ENCODE data around the gene LARGE2.

- TF ChIP-seq ZBTB6 (tag by site-specific recombination; IDR thresholded peaks at IDR 0.05) = no peak
- TF ChIP-seq ZNF707 (tag by site-specific recombination; IDR thresholded peaks at IDR 0.05) = no peak
- TF ChIP-seq CTCF (tag by site-specific recombination; IDR thresholded peaks at IDR 0.05) = no peak
- no peak for TF ChIP-seq YY1 (tag by site-specific recombination; IDR thresholded peaks at IDR 0.05)
- TF ChIP-seq ZNF324 (tag by site-specific recombination; IDR thresholded peaks at IDR 0.05) = no peak
- TF ChIP-seq ZBTB7A (tag by site-specific recombination; IDR thresholded peaks at IDR 0.05; ENCODE audit: low read depth) = no peak
- no peak for TF ChIP-seq ZNF114 (tag by site-specific recombination; IDR thresholded peaks at IDR 0.05)
- no peak for TF ChIP-seq TCF7L2 (IDR thresholded peaks at IDR 0.05; ENCODE audit: borderline replicate concordance, low read depth, low read length)
- TF ChIP-seq AEBP2 (tag by site-specific recombination; IDR thresholded peaks at IDR 0.05; ENCODE audit: borderline replicate concordance) = no peak
- TF ChIP-seq ZNF274 (IDR thresholded peaks at IDR 0.05; ENCODE audit: low read length) = no peak
- no peak for TF ChIP-seq ZNF274 (tag by site-specific recombination; IDR thresholded peaks at IDR 0.05; ENCODE audit: borderline replicate concordance)
- no peak for TF ChIP-seq KLF1 (tag by site-specific recombination; IDR thresholded peaks at IDR 0.05)
- TF ChIP-seq KLF8 (tag by site-specific recombination; IDR thresholded peaks at IDR 0.05) = no peak
- TF ChIP-seq ZNF398 (tag by site-specific recombination; IDR thresholded peaks at IDR 0.05) = no peak
These were observed 17.4 kb downstream of the LARGE2 start for GRCh38 chr11:45939836-45940235.
